Measurements from ENCODE around the gene MARVELD3. TPM values are rescaled to one million over a fixed set of nuclear protein-coding genes. Genes with fewer than 3 reads are reported as not detected.
"Not testable (repeated sequence)": the region's sequence is repeated elsewhere in the genome, so short reads cannot be mapped to it uniquely, and the experiment has no call there.

The MARVELD3 gene
- polyA plus RNA-seq, 1 of the 3 experiments (the other 2 are of a cell fraction), result not detected

GRCh38 chr16:71585318-71585703 lies 40.7 kb upstream of the MARVELD3 start:
- Histone ChIP-seq H3K9me3 (no peaks in the 10 kb centered on the region), H3F3A (replicated peaks; ENCODE audit: insufficient read depth) (no peaks in the 10 kb centered on the region), H3K4me2 (no peak overlapping the region), H3K27me3 (ENCODE audit: insufficient read depth) (no peaks in the 10 kb centered on the region; the same call in 1 of the 2 replicates), H3K36me3 (replicated peaks in 1 of 2; ENCODE audit: control insufficient read depth in 1 of 2, insufficient read depth in 2 of 2, low read length in 1 of 2) (no peaks in the 10 kb centered on the region), H3K9ac (no peak overlapping the region), H3K79me2 (ENCODE audit: insufficient read depth) (no peaks in the 10 kb centered on the region), H3K4me3 (ENCODE audit: low read depth in 2 of 2, low read length in 1 of 2) (no peak overlapping the region), H4K20me1 (ENCODE audit: insufficient read depth) (no peaks in the 10 kb centered on the region), H3K4me1 (ENCODE audit: control insufficient read depth in 1 of 2, insufficient read depth in 2 of 2, low read depth in 1 of 2, low read length in 1 of 2) (no peaks in the 10 kb centered on the region), H3K9me2 (no peaks in the 10 kb centered on the region), H3K27ac (ENCODE audit: low read depth in 2 of 2, low read length in 1 of 2) (no peak overlapping the region), H2AFZ (ENCODE audit: low read depth) (no peak overlapping the region)
- no peak for DNase-seq
- WGBS (ENCODE audit: low lambda C conversion rate), result 2% methylated on average over 4 of the region's 4 CpGs
- CTCF ChIA-PET, result interaction anchor here (1.1 to 4.2 kb wide), 2 partner anchors 26 to 173 kb away, joined by 3 to 23 read pairs; no protein-coding TSS in a partner anchor
- POLR2A ChIA-PET, result no interaction called here
- TF ChIP-seq, protein P1, sequence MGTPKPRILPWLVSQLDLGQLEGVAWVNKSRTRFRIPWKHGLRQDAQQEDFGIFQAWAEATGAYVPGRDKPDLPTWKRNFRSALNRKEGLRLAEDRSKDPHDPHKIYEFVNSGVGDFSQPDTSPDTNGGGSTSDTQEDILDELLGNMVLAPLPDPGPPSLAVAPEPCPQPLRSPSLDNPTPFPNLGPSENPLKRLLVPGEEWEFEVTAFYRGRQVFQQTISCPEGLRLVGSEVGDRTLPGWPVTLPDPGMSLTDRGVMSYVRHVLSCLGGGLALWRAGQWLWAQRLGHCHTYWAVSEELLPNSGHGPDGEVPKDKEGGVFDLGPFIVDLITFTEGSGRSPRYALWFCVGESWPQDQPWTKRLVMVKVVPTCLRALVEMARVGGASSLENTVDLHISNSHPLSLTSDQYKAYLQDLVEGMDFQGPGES (IDR thresholded peaks at IDR 0.05; ENCODE audit: low read depth, low read length), result no peak
- no peak for TF ChIP-seq GATA2 (CRISPR knock-in tag; IDR thresholded peaks at IDR 0.05)
- TF ChIP-seq, protein P2, sequence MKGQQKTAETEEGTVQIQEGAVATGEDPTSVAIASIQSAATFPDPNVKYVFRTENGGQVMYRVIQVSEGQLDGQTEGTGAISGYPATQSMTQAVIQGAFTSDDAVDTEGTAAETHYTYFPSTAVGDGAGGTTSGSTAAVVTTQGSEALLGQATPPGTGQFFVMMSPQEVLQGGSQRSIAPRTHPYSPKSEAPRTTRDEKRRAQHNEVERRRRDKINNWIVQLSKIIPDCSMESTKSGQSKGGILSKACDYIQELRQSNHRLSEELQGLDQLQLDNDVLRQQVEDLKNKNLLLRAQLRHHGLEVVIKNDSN (IDR thresholded peaks at IDR 0.05; ENCODE audit: borderline replicate concordance, low read depth), result no peak
- TF ChIP-seq, protein P3, sequence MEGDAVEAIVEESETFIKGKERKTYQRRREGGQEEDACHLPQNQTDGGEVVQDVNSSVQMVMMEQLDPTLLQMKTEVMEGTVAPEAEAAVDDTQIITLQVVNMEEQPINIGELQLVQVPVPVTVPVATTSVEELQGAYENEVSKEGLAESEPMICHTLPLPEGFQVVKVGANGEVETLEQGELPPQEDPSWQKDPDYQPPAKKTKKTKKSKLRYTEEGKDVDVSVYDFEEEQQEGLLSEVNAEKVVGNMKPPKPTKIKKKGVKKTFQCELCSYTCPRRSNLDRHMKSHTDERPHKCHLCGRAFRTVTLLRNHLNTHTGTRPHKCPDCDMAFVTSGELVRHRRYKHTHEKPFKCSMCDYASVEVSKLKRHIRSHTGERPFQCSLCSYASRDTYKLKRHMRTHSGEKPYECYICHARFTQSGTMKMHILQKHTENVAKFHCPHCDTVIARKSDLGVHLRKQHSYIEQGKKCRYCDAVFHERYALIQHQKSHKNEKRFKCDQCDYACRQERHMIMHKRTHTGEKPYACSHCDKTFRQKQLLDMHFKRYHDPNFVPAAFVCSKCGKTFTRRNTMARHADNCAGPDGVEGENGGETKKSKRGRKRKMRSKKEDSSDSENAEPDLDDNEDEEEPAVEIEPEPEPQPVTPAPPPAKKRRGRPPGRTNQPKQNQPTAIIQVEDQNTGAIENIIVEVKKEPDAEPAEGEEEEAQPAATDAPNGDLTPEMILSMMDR (IDR thresholded peaks at IDR 0.05), result no peak
- TF ChIP-seq CHD2 (IDR thresholded peaks at IDR 0.05; ENCODE audit: low read length, partially characterized antibody), result no peak
- no peak for TF ChIP-seq POLR2AphosphoS5 (IDR thresholded peaks at IDR 0.05; ENCODE audit: low read depth, low read length)

- H3K4me1 ChIP-seq (ENCODE audit: control insufficient read depth in 1 of 2, insufficient read depth in 2 of 2, low read depth in 1 of 2, low read length in 1 of 2); H3F3A ChIP-seq (replicated peaks; ENCODE audit: insufficient read depth); H3K9ac ChIP-seq; CTCF ChIA-PET; H3K9me3 ChIP-seq; DNase-seq; H2AFZ ChIP-seq (ENCODE audit: low read depth); H3K27ac ChIP-seq (ENCODE audit: low read depth in 2 of 2, low read length in 1 of 2); H3K9me2 ChIP-seq; H3K79me2 ChIP-seq (ENCODE audit: insufficient read depth); H3K4me3 ChIP-seq (ENCODE audit: low read depth in 2 of 2, low read length in 1 of 2); H3K4me2 ChIP-seq; H3K36me3 ChIP-seq (replicated peaks in 1 of 2; ENCODE audit: control insufficient read depth in 1 of 2, insufficient read depth in 2 of 2, low read length in 1 of 2); H4K20me1 ChIP-seq (ENCODE audit: insufficient read depth); POLR2A ChIA-PET; H3K27me3 ChIP-seq (ENCODE audit: insufficient read depth): not testable (repeated sequence)
- 71% methylated on average over 15 of the region's 30 CpGs for WGBS (ENCODE audit: low lambda C conversion rate)
These were observed 36.6 kb upstream of the MARVELD3 start for GRCh38 chr16:71589334-71589733.

DNA sequence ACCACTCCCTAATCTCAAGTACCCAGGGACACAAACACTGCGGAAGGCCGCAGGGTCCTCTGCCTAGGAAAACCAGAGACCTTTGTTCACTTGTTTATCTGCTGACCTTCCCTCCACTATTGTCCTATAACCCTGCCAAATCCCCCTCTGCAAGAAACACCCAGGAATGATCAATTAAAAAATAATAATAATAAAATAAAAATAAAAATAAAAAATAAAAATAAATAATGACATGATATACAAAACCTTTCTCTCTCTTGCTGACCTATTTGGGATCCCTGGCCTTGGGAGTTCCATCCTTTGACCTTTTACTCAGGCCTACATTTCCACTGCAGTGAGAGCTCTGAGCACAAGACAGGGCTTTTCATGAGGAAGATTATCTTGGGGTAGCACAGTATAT lies 35.9 kb upstream of the MARVELD3 start:
- H3K27me3 ChIP-seq (ENCODE audit: insufficient read depth); H3F3A ChIP-seq (replicated peaks; ENCODE audit: insufficient read depth); H2AFZ ChIP-seq (ENCODE audit: low read depth); H3K27ac ChIP-seq (ENCODE audit: low read depth in 2 of 2, low read length in 1 of 2); H3K36me3 ChIP-seq (replicated peaks in 1 of 2; ENCODE audit: control insufficient read depth in 1 of 2, insufficient read depth in 2 of 2, low read length in 1 of 2); H3K79me2 ChIP-seq (ENCODE audit: insufficient read depth); H3K4me3 ChIP-seq (ENCODE audit: low read depth in 2 of 2, low read length in 1 of 2); H4K20me1 ChIP-seq (ENCODE audit: insufficient read depth); H3K9ac ChIP-seq; H3K4me1 ChIP-seq (ENCODE audit: control insufficient read depth in 1 of 2, insufficient read depth in 2 of 2, low read depth in 1 of 2, low read length in 1 of 2); CTCF ChIA-PET; H3K4me2 ChIP-seq; H3K9me3 ChIP-seq; POLR2A ChIA-PET; H3K9me2 ChIP-seq; DNase-seq: not testable (repeated sequence)
- WGBS (ENCODE audit: low lambda C conversion rate), result no CpG with 5 or more reads among the region's 2 CpGs

Measured in SK-N-SH (cell line).